ENCODE data around the gene EIF3CL.
"Not testable (repeated sequence)": the region's sequence is repeated elsewhere in the genome, so short reads cannot be mapped to it uniquely, and the experiment has no call there.

- not testable (repeated sequence) for TF ChIP-seq CTCF, POLR2AphosphoS5, POLR2A (IDR thresholded peaks at IDR 0.05)
Measured at GRCh38 chr16:28447081-28447480, 43.4 kb upstream of the EIF3CL start.
